Adrenal gland (tissue), 12 donors: ENCODE measurements around the gene ALDOA. TPM values are rescaled to one million over a fixed set of nuclear protein-coding genes. Genes with fewer than 3 reads are reported as not detected.

ENCODE experiments used
- DNase-seq, 7 donors: peaks; one replicate each; pipeline ENCODE4 v3.0.0-alpha.2; 2019 to 2020
- H3K27ac ChIP-seq, 5 donors: fragments of 200-600 bp; sonication (generic) in 4 of 5; 1 replicate in 3 of 5; 2 replicates in 2 of 5; pipeline versions ENCODE4 v1.5.1 to v1.8.0; 2016 to 2020; ENCODE audit warnings: mild to moderate bottlenecking in 1 of 5
- H3K27me3 ChIP-seq: fragments of 200-600 bp; 2 replicates; pipeline ENCODE4 v1.8.0; 2021
- H3K36me3 ChIP-seq, 2 donors: fragments of 200-600 bp; replicated peaks in 1 of 2; 1 replicate in 1 of 2; 2 replicates in 1 of 2; pipeline versions ENCODE4 v1.5.1 to v1.8.0; 2018 to 2022
- H3K4me1 ChIP-seq, 2 donors: fragments of 200-600 bp; replicated peaks in 1 of 2; 1 replicate in 1 of 2; 2 replicates in 1 of 2; pipeline versions ENCODE4 v1.5.1 to v1.8.0; 2018 to 2021
- H3K4me3 ChIP-seq, 4 donors: fragments of 200-600 bp; sonication (generic) in 3 of 4; one replicate each; pipeline ENCODE4 v1.5.1; 2016 to 2018
- H3K9me3 ChIP-seq, 3 donors: fragments of 200-600 bp; sonication (generic) in 1 of 3; replicated peaks in 1 of 3; 1 replicate in 2 of 3; 2 replicates in 1 of 3; pipeline versions ENCODE4 v1.5.1 to v1.8.0; 2016 to 2021
- POLR2A ChIP-seq, 2 donors: fragments of 450-650 bp; IDR thresholded peaks; one replicate each; pipeline ENCODE4 v1.6.1; 2017; ENCODE audit warnings: antibody characterized with exemption in 2 of 2, mild to moderate bottlenecking in 2 of 2, moderate library complexity in 1 of 2
- WGBS, 4 donors: extraction: QIAGEN DNeasy Blood & Tissue Kit in 2 of 4; methylation state at CpG; one replicate each; pipeline versions ENCODE4 v1.1.5 to v1.1.7; 2013 to 2017; 5-methylcytosine and 5-hydroxymethylcytosine counted together
- intact Hi-C, 2 donors: fragments of 100-400 bp; cut with DNase I; formaldehyde crosslinking; loops; one replicate each; pipeline versions ENCODE4 v1.14.1 to v1.15.0; 2022 to 2023
- polyA plus RNA-seq, 3 donors: library from polyadenylated mRNA; stranded (reverse); fragments of 200-250 nt in 2 of 3; fragments of 350-450 nt in 1 of 3; fragmentation: Illumina TruSeq in 1 of 3; extraction: RNeasy Lipid Tissue Mini Kit (QIAGEN cat#74804) in 1 of 3; gene quantifications; one replicate each; pipeline ENCODE4 v1.2.3, GENCODE V29; 2013 to 2014
- total RNA-seq, 9 donors: library from RNA; depleted of rRNA in 4 of 9; stranded (reverse); fragments of >200 nt in 4 of 9; fragments of 120-200 nt in 1 of 9; fragmentation: NEBNext Ultra II Directional in 1 of 9; extraction: Animal tissue kit (Norgen Biotek cat#: 25700) in 1 of 9; gene quantifications; one replicate each; pipeline versions ENCODE4 v1.1.0 to v1.2.4, GENCODE V29; 2013 to 2023
- TF ChIP-seq, protein P1 (sequence below), 6 experiments: fragments of 450-650 bp in 4 of 6; fragments of 200-600 bp in 2 of 6; sonication (generic) in 1 of 6; IDR thresholded peaks; 1 replicate in 5 of 6; 2 replicates in 1 of 6; pipeline versions ENCODE4 v1.5.1 to v1.8.0; 2016 to 2021; ENCODE audit warnings: antibody characterized with exemption in 6 of 6, mild to moderate bottlenecking in 2 of 6, moderate library complexity in 1 of 6
- donor health status: healthy with polysubstance abuse.
- donor health status: Bipolar disorder and iron deficiency.
- donor health status: DM: yes; HTN: yes; CAD: no.
- donor health status: DM: no; HTN: no; CAD: no.
- donor health status: DM: no; HTN: no; CAD: no.
- donor health status: DM: yes; HTN: yes; CAD: no.

The ALDOA gene
- total and polyA plus RNA-seq, 12 donors = 623 to 1,930 (median 1,345) TPM

DNA sequence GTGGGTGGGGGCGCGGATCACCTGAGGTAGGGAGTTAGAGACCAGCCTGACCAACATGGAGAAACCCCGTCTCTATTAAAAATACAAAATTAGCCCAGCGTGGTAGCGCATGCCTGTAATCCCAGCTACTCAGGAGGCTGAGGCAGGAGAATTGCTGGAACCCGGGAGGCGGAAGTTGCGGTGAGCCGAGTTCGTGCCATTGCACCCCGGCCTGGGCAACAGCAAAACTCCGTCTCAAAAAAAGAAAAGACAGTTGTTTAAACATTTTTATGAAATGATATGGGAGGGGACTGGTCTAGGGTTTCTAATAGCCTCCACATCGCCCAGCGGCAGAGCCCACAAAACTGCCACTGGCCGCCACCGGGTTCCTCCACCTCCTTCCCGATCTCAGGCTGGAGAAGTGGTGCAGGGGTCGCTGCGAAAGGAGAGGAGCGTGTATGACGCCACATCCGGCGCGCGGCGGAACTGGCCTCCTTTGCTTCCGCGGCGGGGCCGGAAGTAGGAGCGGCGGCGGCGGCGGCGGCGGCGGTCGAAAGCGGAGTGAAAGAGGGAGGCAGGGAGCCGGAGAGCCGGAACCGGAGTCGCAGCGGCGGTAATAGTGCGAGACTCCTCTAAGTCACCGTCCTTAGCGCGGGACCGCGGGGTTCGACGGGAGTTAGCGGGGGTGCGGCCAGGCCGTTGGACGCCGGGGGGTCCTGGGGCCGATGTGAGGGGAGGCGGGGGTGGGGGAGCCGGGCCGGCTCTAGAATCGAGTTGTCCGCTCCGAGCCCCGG, 10.1 kb downstream of the ALDOA start, which contains the start of gene PPP4C:
Gene PPP4C, plus strand, starts transcription at position 492 of the 773 bp plus-strand sequence. CDS start 384 bp downstream, outside the sequence.
- Histone ChIP-seq H3K27me3 (no peaks in the 10 kb centered on the region), H3K4me3 (peak within 1 kb of the TSS; percentile 69 to 96 (median 82)), H3K36me3 (peaks cover 0 to 47% of the 10 kb centered on the region in 2 donors), H3K4me1 (peaks cover 35 to 42% of the 10 kb centered on the region in 2 donors), H3K27ac (peak within 1 kb of the TSS; percentile 86 to 96 (median 94)), H3K9me3 (no peaks in the 10 kb centered on the region)
- intact Hi-C loops = no loop called here
- TF ChIP-seq, protein P1, sequence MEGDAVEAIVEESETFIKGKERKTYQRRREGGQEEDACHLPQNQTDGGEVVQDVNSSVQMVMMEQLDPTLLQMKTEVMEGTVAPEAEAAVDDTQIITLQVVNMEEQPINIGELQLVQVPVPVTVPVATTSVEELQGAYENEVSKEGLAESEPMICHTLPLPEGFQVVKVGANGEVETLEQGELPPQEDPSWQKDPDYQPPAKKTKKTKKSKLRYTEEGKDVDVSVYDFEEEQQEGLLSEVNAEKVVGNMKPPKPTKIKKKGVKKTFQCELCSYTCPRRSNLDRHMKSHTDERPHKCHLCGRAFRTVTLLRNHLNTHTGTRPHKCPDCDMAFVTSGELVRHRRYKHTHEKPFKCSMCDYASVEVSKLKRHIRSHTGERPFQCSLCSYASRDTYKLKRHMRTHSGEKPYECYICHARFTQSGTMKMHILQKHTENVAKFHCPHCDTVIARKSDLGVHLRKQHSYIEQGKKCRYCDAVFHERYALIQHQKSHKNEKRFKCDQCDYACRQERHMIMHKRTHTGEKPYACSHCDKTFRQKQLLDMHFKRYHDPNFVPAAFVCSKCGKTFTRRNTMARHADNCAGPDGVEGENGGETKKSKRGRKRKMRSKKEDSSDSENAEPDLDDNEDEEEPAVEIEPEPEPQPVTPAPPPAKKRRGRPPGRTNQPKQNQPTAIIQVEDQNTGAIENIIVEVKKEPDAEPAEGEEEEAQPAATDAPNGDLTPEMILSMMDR (IDR thresholded peaks at IDR 0.05) = no peak
- TF ChIP-seq POLR2A (IDR thresholded peaks at IDR 0.05) = peak; percentile 78 to 87
- peak; percentile 88 to 95 (median 94) for DNase-seq
- 2 to 5% (median 2%) methylated on average over 24 to 67 of the region's 67 CpGs for WGBS, 4 donors

DNA sequence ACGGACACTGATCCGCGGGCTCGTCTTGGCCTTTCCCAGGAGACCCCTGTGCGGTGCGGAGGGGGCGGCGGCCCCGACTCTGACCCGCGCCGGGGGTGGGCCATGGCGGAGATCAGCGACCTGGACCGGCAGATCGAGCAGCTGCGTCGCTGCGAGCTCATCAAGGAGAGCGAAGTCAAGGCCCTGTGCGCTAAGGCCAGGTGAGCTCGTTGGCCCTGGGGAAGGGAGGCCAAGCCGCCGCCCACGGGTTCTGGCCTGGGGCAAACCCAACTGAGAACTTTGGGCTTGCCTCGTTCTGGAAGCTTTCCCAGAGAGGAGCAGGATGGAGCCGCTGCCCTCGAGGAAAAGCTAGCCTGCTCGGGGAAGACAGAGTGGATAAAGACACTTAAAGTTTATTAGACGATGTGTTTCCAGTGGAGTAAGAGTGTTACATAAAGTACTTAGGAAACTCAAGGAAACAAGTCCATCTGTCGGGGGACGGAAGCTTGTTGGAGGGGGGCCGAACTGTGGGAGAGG, 10.8 kb downstream of the ALDOA start:
- H3K36me3 ChIP-seq = peaks cover 0 to 47% of the 10 kb centered on the region in 2 donors
- intact Hi-C loops = no loop called here
- no peaks in the 10 kb centered on the region for H3K27me3 ChIP-seq
- peak overlapping the region; percentile 69 to 96 (median 82) for H3K4me3 ChIP-seq
- no peak for TF ChIP-seq POLR2A (IDR thresholded peaks at IDR 0.05)
- TF ChIP-seq, protein P1 (IDR thresholded peaks at IDR 0.05) = no peak
- H3K4me1 ChIP-seq = peaks cover 35 to 42% of the 10 kb centered on the region in 2 donors
- DNase-seq = peak in 4 of 7 donors; percentile 49 to 70 (median 54)
- peak overlapping the region; percentile 86 to 96 (median 94) for H3K27ac ChIP-seq
- H3K9me3 ChIP-seq = no peaks in the 10 kb centered on the region
- 1 to 9% (median 3%) methylated on average over 7 to 33 of the region's 33 CpGs for WGBS, 4 donors

DNA sequence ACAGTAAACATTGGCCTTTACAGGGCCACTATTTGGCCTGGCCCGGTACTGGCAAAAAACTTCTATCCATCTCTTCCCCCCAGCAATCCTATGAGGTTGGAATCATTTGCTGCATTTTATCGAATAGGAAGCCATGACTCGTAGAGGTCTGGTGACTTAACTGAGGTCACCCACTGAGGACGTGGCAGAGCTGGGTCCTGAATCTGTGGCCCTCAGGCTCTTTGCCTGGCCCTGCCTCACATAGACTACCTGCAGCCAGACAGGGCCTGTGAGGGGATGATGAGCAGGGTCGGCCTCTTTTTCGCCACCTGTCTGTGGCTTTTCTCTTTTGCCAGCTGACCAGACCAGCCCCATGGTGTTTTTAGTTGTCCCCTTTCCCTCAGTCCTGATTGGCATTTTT, 12.1 kb downstream of the ALDOA start:
- peak overlapping the region in 2 of 5 donors; percentile 33 to 96 for H3K27ac ChIP-seq
- 58 to 67% (median 63%) methylated on average over 5 to 6 of the region's 6 CpGs for WGBS, 4 donors
- no peak for TF ChIP-seq POLR2A (IDR thresholded peaks at IDR 0.05)
- TF ChIP-seq, protein P1 (IDR thresholded peaks at IDR 0.05) = no peak
- peaks cover 0 to 47% of the 10 kb centered on the region in 2 donors for H3K36me3 ChIP-seq
- DNase-seq = no peak
- no peaks in the 10 kb centered on the region for H3K9me3 ChIP-seq
- peaks cover 35 to 42% of the 10 kb centered on the region in 2 donors for H3K4me1 ChIP-seq
- no peak overlapping the region for H3K4me3 ChIP-seq
- no peaks in the 10 kb centered on the region for H3K27me3 ChIP-seq
- intact Hi-C loops = no loop called here

DNA sequence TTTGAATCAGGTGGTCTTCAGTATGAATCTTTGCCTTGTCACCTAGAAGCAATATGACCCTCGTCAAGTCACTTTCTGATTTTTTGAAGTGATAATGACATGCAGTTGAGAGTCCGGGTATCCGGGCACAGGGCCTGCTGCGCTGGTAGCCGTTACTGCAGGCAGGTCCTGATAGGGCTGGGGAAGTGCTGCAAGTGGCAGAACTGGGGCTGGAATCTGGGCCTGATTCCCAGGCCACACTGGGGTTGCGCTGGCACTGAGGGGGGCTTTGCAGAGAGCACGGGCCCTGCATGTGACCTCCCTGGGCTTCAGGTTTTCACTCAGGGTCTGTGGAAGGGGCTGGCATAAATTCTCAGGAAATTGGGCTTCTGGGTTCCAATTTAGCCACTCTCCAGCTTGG, 13.2 kb downstream of the ALDOA start:
- peaks cover 35 to 42% of the 10 kb centered on the region in 2 donors for H3K4me1 ChIP-seq
- no peaks in the 10 kb centered on the region for H3K27me3 ChIP-seq
- H3K9me3 ChIP-seq = no peaks in the 10 kb centered on the region
- intact Hi-C loops = no loop called here
- H3K4me3 ChIP-seq = no peak overlapping the region
- no peak for TF ChIP-seq POLR2A (IDR thresholded peaks at IDR 0.05)
- TF ChIP-seq, protein P1 (IDR thresholded peaks at IDR 0.05) = no peak
- 53 to 83% (median 67%) methylated on average over 6 to 7 of the region's 7 CpGs for WGBS, 4 donors
- peaks cover 0 to 51% of the 10 kb centered on the region in 2 donors for H3K36me3 ChIP-seq
- DNase-seq = peak in 4 of 7 donors; percentile 43 to 57 (median 52)
- H3K27ac ChIP-seq = peak overlapping the region in 3 of 5 donors; percentile 33 to 67 (median 35)
